WTC11 (cell line): Measurements from ENCODE around the gene SYK.

Source experiments
- ATF3 ChIP-seq: sonication (generic); formaldehyde crosslinking; conservative IDR thresholded peaks from 2 replicates; pipeline ENCODE4 v1.8.1; 2022; ENCODE audit warnings: mild to moderate bottlenecking, missing genetic modification reagents
- CBFB ChIP-seq: sonication (generic); formaldehyde crosslinking; IDR thresholded peaks from 2 replicates; pipeline ENCODE4 v1.8.1; 2022; ENCODE audit warnings: mild to moderate bottlenecking, low read depth, missing genetic modification reagents
- CTCF ChIP-seq: fragments of 200-600 bp; IDR thresholded peaks from 2 replicates; pipeline ENCODE4 v1.8.0; 2022; ENCODE audit warnings: antibody characterized with exemption
- E2F5 ChIP-seq: sonication (generic); formaldehyde crosslinking; IDR thresholded peaks from 2 replicates; pipeline ENCODE4 v1.8.1; 2022; ENCODE audit warnings: mild to moderate bottlenecking, moderate library complexity, missing genetic modification reagents
- FOXP4 ChIP-seq: sonication (generic); formaldehyde crosslinking; IDR thresholded peaks from 2 replicates; pipeline ENCODE4 v1.8.0; 2022; ENCODE audit warnings: mild to moderate bottlenecking, missing genetic modification reagents
- NFE2L1 ChIP-seq: sonication (generic); formaldehyde crosslinking; IDR thresholded peaks from 2 replicates; pipeline ENCODE4 v1.8.1; 2023; ENCODE audit warnings: missing genetic modification reagents
- ZNF317 ChIP-seq: sonication (generic); formaldehyde crosslinking; IDR thresholded peaks from 2 replicates; pipeline ENCODE4 v1.8.1; 2023; ENCODE audit warnings: low read depth, mild to moderate bottlenecking, moderate library complexity, missing genetic modification reagents, borderline replicate concordance
- ZNF423 ChIP-seq: fragments of 250-450 bp; sonication (Bioruptor Pico); IDR thresholded peaks from 2 replicates; pipeline ENCODE4 v2.1.2; 2022; ENCODE audit warnings: mild to moderate bottlenecking, moderate library complexity

- TF ChIP-seq CTCF (no peak), FOXP4 (CRISPR knock-in tag) (no peak), ZNF317 (no peak), NFE2L1 (no peak), E2F5 (CRISPR knock-in tag) (no peak), ZNF423 (no peak), ATF3 (CRISPR knock-in tag) (no peak), CBFB (CRISPR knock-in tag) (no peak)
These were observed 6.5 kb upstream of the SYK start for GRCh38 chr9:90795084-90795483.
